Lung microvascular endothelial cell (primary cell): ENCODE data around the gene INTS14. TPM values are rescaled to one million over a fixed set of nuclear protein-coding genes. Genes with fewer than 3 reads are reported as not detected.
"Not testable (repeated sequence)": the region's sequence is repeated elsewhere in the genome, so short reads cannot be mapped to it uniquely, and the experiment has no call there.

Experiments
- DNase-seq, 2 donors: peaks; one replicate each; pipeline versions ENCODE4 v3.0.0 to v3.0.0-alpha.2; 2010; ENCODE audit warnings: low read depth in 2 of 2
- total RNA-seq: library from RNA; depleted of rRNA; stranded (reverse); fragments of >200 nt; gene quantifications from 2 replicates; pipeline ENCODE4 v1.2.1, GENCODE V29; 2014

INTS14 gene
- total RNA-seq, 1 donor from 2014 or later = 29.2 TPM

GRCh38 chr15:65631503-65631902, 20.6 kb upstream of the INTS14 start:
- no peak for DNase-seq

- no peak for DNase-seq
These were observed 19.8 kb upstream of the INTS14 start for GRCh38 chr15:65630760-65631159.

- DNase-seq = no peak
These were observed 18.6 kb upstream of the INTS14 start for GRCh38 chr15:65629548-65629947.

- no peak for DNase-seq
These were observed 15.9 kb upstream of the INTS14 start for GRCh38 chr15:65626856-65627255.

DNA sequence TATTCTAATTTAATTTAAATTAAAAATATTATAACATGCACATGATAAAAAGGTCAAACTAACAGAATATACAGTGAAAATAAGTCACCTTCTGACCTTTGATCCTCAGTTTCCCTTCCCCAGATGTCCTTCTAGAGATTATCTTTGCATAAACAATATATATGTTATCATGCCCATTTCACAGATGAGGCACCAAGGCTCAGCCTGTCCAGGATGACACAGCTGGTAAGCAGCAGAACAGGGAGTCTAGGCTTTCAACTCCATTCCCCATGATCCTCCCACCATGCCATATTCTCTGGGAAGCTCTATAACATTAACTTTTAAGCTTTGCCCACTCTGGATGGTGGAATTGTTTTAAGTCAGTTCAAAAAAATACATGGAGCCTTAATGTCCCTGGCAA, 12.2 kb upstream of the INTS14 start:
- DNase-seq = no peak

DNA sequence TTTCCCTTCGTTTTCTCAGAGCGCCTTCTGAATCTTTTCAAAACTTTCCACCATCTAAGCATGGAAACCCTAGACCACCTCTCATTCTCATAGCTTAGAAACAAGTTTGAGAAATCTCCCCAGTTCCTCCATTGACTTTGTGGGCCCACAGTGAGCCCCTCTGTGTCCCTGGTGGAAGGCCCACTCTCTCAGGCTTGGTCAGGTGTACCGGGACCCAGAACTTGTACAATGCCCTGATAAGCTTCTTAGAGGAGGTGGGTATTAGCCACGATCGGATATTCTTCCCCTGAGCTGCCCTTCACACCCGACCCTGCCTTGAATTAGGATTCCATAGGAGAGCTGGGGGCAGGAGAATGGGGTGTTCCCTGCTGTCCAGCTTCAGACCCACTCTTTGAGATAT, 10.7 kb upstream of the INTS14 start, which contains the start of gene SLC24A1:
SLC24A1 (plus strand) TSS at position 301 of the 400 bp plus-strand sequence. CDS start 2,143 bp downstream, outside the sequence.
- no peak for DNase-seq

DNA sequence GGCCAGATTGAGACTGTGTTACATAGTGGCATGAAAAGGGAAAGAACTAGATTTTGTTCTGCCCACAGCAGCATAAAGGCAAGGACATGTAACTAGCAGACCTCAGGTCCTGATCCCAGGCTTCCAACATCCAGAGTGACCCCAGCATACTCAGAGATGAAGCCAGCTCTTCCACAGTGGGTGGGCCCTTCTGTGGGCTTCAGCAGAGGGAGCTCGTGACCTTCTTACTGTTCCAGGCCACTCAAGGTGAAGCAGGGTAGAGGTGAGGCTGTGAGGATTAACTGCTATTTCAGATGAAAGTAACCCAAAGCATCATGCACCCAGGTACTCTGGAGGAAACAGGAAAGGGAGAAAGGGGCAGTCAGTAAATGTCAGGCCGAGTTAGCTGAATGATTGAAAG, 9.9 kb upstream of the INTS14 start:
- no peak for DNase-seq

DNA sequence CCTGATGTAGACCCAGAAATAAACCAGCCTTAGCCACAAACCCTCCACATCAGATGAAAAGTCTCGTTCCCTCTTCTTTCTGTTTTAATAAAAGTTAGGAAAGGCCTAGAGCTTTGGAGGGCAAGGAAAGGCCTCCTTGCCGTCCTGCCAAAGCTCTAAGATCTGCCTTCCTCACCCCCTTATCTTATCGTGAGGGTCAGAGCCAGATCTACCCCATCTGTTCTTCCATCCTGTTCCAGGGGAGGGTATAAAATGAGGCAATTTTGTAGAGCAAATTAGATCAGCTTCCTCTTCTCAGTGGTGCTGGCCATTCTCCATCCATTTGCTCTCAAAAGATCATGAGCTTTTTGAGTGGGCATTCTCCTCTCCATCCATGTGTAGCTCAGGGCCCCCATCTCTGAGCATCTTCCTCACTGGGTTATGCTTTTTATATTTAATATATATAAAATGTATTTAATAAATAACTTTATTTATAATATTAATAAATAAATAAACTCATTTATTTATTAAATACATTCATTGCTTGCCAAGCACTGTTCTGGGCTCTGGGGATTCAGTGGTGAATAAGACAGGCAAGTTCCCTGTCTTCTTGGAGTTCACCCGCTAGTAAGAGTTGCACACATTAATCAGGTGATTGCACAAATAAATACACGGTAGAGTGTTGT, 8.8 kb upstream of the INTS14 start:
- DNase-seq = no peak

GRCh38 chr15:65618560-65619109, 7.7 kb upstream of the INTS14 start:
- DNase-seq = no peak

GRCh38 chr15:65615887-65616286, 5.0 kb upstream of the INTS14 start:
- DNase-seq = not testable (repeated sequence)

GRCh38 chr15:65612949-65613744, 2.2 kb upstream of the INTS14 start:
- DNase-seq = no peak

GRCh38 chr15:65612616-65612946, 1.6 kb upstream of the INTS14 start:
- no peak for DNase-seq

DNA sequence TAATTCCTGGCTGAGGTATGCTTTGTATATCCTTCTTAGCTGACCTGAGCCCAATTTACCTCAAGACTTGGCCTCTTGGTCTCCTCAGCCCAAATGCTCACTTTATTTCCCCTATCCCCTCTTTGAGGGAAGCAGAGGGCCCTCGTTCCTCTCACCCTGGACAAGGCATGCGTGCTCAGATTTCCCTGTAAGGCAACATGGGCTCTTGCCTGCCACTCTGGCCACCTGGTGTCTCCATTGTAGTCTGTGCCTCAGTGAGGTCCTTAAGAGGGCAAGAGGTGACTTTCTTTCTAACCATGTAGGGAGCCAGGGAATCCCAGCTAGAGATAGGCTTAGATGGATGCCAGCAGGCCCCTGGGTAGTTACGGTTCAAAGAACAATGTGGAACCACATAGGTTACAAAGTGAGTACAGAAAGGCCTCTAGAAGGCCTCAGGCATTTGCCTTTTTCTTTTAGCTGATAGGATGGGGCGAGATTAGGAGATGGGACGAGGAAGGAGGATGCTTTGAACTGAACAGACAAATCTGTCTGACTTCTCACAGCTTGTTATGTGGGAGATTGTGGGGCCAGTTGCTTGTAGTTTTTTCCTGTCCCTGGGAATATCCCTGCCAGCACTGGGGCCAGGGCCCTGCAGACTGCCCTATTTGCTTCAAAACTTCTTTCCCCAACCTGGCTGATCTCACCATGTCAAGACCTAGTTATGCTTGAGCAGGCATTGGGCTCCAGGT, 1.1 kb upstream of the INTS14 start:
- peak in 1 of 2 donors; percentile 11 for DNase-seq

DNA sequence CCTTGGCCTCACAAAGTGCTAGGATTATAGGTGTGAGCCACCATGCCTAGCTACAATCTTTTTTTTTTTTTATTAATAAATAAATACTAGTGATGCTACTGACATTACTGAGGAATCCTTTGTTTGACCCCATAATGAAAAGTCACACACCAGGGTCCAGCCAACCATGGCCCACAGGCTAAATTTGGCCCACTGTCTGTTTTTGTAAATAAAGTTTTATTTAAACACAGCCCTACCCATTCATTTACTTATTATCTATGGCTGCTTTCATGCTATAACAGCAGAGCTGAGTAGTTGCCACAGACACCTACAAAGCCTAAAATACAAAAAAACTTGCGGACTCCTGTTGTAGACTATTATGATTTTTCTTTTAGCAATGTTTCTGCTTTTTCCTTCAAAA, 7.4 kb downstream of the INTS14 start:
- no peak for DNase-seq

DNA sequence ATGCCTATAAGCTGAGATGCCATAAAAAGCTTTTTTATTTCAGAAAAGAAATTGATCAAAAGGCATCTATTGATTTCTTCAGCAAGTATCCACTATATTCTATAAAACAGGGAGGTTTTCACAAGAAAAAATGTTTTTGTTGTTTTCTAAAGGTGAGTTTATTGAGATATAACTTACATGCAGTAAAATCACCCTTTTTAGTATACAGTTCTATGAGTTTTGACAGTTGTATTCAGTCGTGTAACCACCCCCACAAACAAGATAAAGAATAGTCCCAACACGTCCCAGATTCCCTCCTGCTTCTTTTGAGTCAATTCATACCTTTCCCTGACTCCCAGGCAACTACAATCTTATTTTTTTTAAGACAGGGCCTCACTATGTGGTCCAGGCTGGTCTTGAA, 7.8 kb downstream of the INTS14 start:
- DNase-seq = no peak

- DNase-seq = no peak
These were observed 11.3 kb downstream of the INTS14 start for GRCh38 chr15:65599677-65600076.

- DNase-seq = no peak
These were observed 12.5 kb downstream of the INTS14 start for GRCh38 chr15:65598468-65598867.

GRCh38 chr15:65595960-65596359, 15.0 kb downstream of the INTS14 start:
- peak; percentile 33 to 69 for DNase-seq

DNA sequence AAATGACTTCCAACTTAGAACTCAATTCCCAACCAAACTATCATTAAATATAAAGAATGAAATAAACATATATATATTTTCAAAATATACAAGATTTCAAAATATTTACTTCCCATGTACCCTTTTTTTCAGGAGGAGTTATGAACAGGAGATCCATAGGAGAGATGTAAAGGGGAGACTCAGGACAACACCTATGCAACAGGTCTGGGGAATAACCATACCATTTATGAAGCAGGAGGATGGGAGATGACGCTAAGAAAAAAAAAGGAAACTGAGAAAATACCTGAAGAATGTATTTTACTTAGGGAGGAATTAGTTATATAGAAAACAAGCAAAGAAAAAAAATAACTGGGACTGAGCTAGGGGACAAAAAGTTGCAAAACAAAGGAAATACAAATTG, 23.8 kb downstream of the INTS14 start:
- no peak for DNase-seq

DNA sequence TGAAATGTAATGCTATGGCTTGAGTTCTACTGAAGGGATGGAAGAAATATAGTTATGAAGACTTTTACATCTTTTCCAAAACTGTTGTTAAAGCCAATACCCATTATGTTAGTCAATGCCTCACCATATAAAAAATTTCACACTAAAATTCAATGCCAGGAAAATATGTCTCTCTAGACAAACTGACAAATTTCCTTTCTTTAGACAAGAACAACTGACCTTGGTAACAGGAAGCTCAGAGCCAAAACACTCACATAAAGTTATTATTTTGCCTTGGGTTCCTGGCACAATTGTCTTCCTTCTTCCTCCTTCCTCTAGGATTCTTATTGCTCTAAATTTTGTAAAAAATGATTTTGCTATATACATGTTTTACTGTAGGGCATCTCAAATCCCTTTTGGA, 26.7 kb downstream of the INTS14 start:
- peak; percentile 60 to 62 for DNase-seq

GRCh38 chr15:65583701-65584100, 27.2 kb downstream of the INTS14 start:
- DNase-seq = peak; percentile 88 to 95

- DNase-seq = peak; percentile 28 to 61
These were observed 30.6 kb downstream of the INTS14 start for GRCh38 chr15:65580287-65580686.
